ENCODE data around the gene SPTLC1. TPM values are rescaled to one million over a fixed set of nuclear protein-coding genes. Genes with fewer than 3 reads are reported as not detected.

The SPTLC1 gene
- total and polyA plus RNA-seq, 2 of the 13 experiments (the other 11 are each of a cell fraction or from before 2014, with no cell fraction given), result 56.2 to 72.5 TPM

GRCh38 chr9:92115071-92115858 lies at the start of gene SPTLC1 (continued):
- TF ChIP-seq TFDP2 (CRISPR knock-in tag; IDR thresholded peaks at IDR 0.05) (peak; percentile 73; the same call in 1 of the 2 replicates), THRA (CRISPR knock-in tag; IDR thresholded peaks at IDR 0.05; ENCODE audit: borderline replicate concordance) (peak; percentile 60; the same call in 1 of the 2 replicates), ZMYM3 (CRISPR knock-in tag; IDR thresholded peaks at IDR 0.05) (no peak), ZSCAN25 (CRISPR knock-in tag; IDR thresholded peaks at IDR 0.05) (no peak), STAT5B (CRISPR knock-in tag; IDR thresholded peaks at IDR 0.05) (0 out of 2 replicates have a peak, but pooled peaks have one; percentile 48), FOXP4 (CRISPR knock-in tag; IDR thresholded peaks at IDR 0.05) (peak; percentile 47), NONO (IDR thresholded peaks at IDR 0.05) (no peak), NONO (CRISPR knock-in tag; conservative IDR thresholded peaks at IDR 0.05) (peak; percentile 86), ZZZ3 (CRISPR knock-in tag; IDR thresholded peaks at IDR 0.05; ENCODE audit: borderline replicate concordance) (peak; percentile 83; the same call in 1 of the 2 replicates), ZNF678 (CRISPR knock-in tag; IDR thresholded peaks at IDR 0.05) (no peak), ZNF160 (CRISPR knock-in tag; IDR thresholded peaks at IDR 0.05) (0 out of 2 replicates have a peak, but pooled peaks have one; percentile 52), ZBTB8A (CRISPR knock-in tag; IDR thresholded peaks at IDR 0.05; ENCODE audit: borderline replicate concordance, low read depth) (no peak), ZNF747 (CRISPR knock-in tag; IDR thresholded peaks at IDR 0.05; ENCODE audit: borderline replicate concordance) (peak; percentile 61; the same call in 1 of the 2 replicates), ZFP82 (CRISPR knock-in tag; IDR thresholded peaks at IDR 0.05; ENCODE audit: borderline replicate concordance) (no peak), SRSF9 (IDR thresholded peaks at IDR 0.05; ENCODE audit: borderline replicate concordance, insufficient read depth, low read depth, low read length, poor library complexity, severe bottlenecking) (no peak), KLF9 (CRISPR knock-in tag; IDR thresholded peaks at IDR 0.05; ENCODE audit: low read depth) (0 out of 2 replicates have a peak, but pooled peaks have one; percentile 23), MAZ (IDR thresholded peaks at IDR 0.05; ENCODE audit: borderline replicate concordance, low read depth, low read length) (peak; percentile 83; the same call in 1 of the 2 replicates), MAZ (CRISPR knock-in tag; IDR thresholded peaks at IDR 0.05; ENCODE audit: low read depth) (peak; percentile 88), ZNF138 (CRISPR knock-in tag; IDR thresholded peaks at IDR 0.05; ENCODE audit: low read depth) (peak; percentile 42; the same call in 1 of the 2 replicates), ZNF703 (CRISPR knock-in tag; IDR thresholded peaks at IDR 0.05; ENCODE audit: borderline replicate concordance) (no peak), TERF1 (CRISPR knock-in tag; IDR thresholded peaks at IDR 0.05) (no peak), RXRA (CRISPR knock-in tag; IDR thresholded peaks at IDR 0.05) (peak; percentile 59), ZBTB7A (CRISPR knock-in tag; IDR thresholded peaks at IDR 0.05) (peak; percentile 17; the same call in 1 of the 2 replicates)
